SK-N-SH treated with all-trans-retinoic acid at 6 μM for 48 hours (cell line): ENCODE data around the gene GPX3.

Source experiments
- ARNTL ChIP-seq: fragments of 450-650 bp; formaldehyde crosslinking; IDR thresholded peaks from 2 replicates; pipeline ENCODE4 v1.5.0; 2020; ENCODE audit warnings: low read depth, mild to moderate bottlenecking, moderate library complexity, borderline replicate concordance
- ESRRG ChIP-seq: fragments of 250-450 bp; sonication (Bioruptor Pico); IDR thresholded peaks from 2 replicates; pipeline ENCODE4 v1.6.1; 2021; ENCODE audit warnings: mild to moderate bottlenecking
- OSR1 ChIP-seq: fragments of 250-450 bp; sonication (Bioruptor Pico); IDR thresholded peaks from 2 replicates; pipeline ENCODE4 v1.8.0; 2022; ENCODE audit warnings: moderate library complexity, mild to moderate bottlenecking, inconsistent platforms
- RARB ChIP-seq: fragments of 250-450 bp; sonication (Bioruptor Pico); IDR thresholded peaks from 2 replicates; pipeline ENCODE4 v1.8.0; 2021; ENCODE audit warnings: mild to moderate bottlenecking, moderate library complexity
- ZFP3 ChIP-seq: fragments of 250-450 bp; sonication (Bioruptor Pico); IDR thresholded peaks from 2 replicates; pipeline ENCODE4 v1.5.0; 2020; ENCODE audit warnings: mild to moderate bottlenecking, moderate library complexity
- ZNF70 ChIP-seq: fragments of 450-650 bp; formaldehyde crosslinking; IDR thresholded peaks from 2 replicates; pipeline ENCODE4 v1.5.0; 2020; ENCODE audit warnings: mild to moderate bottlenecking, moderate library complexity
- TF ChIP-seq, protein P1 (sequence below): fragments of 250-450 bp; sonication (Bioruptor Pico); IDR thresholded peaks from 2 replicates; pipeline ENCODE4 v1.5.1; 2020; ENCODE audit warnings: low read depth, mild to moderate bottlenecking, moderate library complexity
- TF ChIP-seq, protein P2 (sequence below): fragments of 250-450 bp; sonication (Bioruptor Pico); IDR thresholded peaks from 2 replicates; pipeline ENCODE4 v1.5.0; 2020; ENCODE audit warnings: mild to moderate bottlenecking, moderate library complexity

DNA sequence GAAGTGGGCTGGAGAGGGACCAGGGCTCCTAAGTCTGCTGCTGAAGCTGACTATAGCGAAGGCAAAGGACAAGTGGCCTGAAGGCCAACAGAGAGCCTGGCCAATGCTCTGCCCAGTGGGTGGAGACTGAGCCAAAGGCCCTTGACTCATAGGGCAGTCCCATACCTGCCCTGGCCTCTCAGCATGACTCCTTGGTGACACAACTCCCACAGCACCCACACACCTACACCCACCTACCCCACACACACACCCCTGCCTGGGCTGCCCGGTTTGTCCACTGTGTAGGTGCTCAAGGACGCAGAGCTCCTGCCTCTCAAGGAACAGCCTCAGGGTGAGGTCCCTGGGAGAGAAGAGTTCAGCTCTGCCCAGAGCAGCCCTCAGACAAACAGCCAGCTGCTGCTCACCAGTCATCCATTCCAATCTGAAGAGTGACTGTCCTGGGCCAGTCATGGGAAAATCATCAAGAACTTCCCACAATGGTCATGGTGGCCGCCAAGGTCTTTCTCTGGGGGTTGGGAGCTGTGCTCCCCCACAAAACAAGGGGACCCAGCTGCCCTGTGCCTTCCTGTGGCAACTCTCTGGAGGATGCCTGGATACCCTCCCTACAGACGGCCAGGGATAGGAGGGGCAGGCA lies 55.4 kb downstream of the GPX3 start:
- TF ChIP-seq ZNF70 (CRISPR knock-in tag) (no peak), RARB (CRISPR knock-in tag) (no peak), ZFP3 (CRISPR knock-in tag) (no peak), ARNTL (CRISPR knock-in tag) (no peak), OSR1 (CRISPR knock-in tag) (no peak), ESRRG (CRISPR knock-in tag) (no peak)
- TF ChIP-seq, protein P1, sequence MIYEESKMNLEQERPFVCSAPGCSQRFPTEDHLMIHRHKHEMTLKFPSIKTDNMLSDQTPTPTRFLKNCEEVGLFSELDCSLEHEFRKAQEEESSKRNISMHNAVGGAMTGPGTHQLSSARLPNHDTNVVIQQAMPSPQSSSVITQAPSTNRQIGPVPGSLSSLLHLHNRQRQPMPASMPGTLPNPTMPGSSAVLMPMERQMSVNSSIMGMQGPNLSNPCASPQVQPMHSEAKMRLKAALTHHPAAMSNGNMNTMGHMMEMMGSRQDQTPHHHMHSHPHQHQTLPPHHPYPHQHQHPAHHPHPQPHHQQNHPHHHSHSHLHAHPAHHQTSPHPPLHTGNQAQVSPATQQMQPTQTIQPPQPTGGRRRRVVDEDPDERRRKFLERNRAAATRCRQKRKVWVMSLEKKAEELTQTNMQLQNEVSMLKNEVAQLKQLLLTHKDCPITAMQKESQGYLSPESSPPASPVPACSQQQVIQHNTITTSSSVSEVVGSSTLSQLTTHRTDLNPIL (CRISPR knock-in tag) = no peak
- TF ChIP-seq, protein P2, sequence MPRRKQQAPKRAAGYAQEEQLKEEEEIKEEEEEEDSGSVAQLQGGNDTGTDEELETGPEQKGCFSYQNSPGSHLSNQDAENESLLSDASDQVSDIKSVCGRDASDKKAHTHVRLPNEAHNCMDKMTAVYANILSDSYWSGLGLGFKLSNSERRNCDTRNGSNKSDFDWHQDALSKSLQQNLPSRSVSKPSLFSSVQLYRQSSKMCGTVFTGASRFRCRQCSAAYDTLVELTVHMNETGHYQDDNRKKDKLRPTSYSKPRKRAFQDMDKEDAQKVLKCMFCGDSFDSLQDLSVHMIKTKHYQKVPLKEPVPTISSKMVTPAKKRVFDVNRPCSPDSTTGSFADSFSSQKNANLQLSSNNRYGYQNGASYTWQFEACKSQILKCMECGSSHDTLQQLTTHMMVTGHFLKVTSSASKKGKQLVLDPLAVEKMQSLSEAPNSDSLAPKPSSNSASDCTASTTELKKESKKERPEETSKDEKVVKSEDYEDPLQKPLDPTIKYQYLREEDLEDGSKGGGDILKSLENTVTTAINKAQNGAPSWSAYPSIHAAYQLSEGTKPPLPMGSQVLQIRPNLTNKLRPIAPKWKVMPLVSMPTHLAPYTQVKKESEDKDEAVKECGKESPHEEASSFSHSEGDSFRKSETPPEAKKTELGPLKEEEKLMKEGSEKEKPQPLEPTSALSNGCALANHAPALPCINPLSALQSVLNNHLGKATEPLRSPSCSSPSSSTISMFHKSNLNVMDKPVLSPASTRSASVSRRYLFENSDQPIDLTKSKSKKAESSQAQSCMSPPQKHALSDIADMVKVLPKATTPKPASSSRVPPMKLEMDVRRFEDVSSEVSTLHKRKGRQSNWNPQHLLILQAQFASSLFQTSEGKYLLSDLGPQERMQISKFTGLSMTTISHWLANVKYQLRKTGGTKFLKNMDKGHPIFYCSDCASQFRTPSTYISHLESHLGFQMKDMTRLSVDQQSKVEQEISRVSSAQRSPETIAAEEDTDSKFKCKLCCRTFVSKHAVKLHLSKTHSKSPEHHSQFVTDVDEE = no peak
